T-helper 1 cell treated with Interleukin-12 subunit alpha and Interleukin-12 subunit beta and Interleukin-4 antibody, amounts not matched to agents 30 μg/mL and 1 μg/mL, for 36 hours (primary cell): ENCODE measurements around the gene SCIMP.
A peak's percentile ranks its signal among the peaks of the same experiment; 100 is the strongest.
"Not testable (repeated sequence)": the region's sequence is repeated elsewhere in the genome, so short reads cannot be mapped to it uniquely, and the experiment has no call there.

Source experiments
- H3K27ac Mint-ChIP-seq: one replicate; pipeline ENCODE4 v1.8.0; 2021; ENCODE audit warnings: mild to moderate bottlenecking, mixed read lengths
- H3K27me3 Mint-ChIP-seq: one replicate; pipeline ENCODE4 v1.8.0; 2021; ENCODE audit warnings: low read depth, mixed read lengths
- H3K36me3 Mint-ChIP-seq: one replicate; pipeline ENCODE4 v1.8.0; 2021; ENCODE audit warnings: low read depth, mixed read lengths
- H3K4me1 Mint-ChIP-seq: one replicate; pipeline ENCODE4 v1.8.0; 2021; ENCODE audit warnings: low read depth, mixed read lengths
- H3K4me3 Mint-ChIP-seq: one replicate; pipeline ENCODE4 v1.8.0; 2021; ENCODE audit warnings: mild to moderate bottlenecking, moderate library complexity, mixed read lengths
- H3K9me3 Mint-ChIP-seq: one replicate; pipeline ENCODE4 v1.8.0; 2021; ENCODE audit warnings: mixed read lengths

SCIMP gene

GRCh38 chr17:5249615-5250014 is 15.0 kb upstream of the SCIMP start:
- no peak overlapping the region for H3K27ac Mint-ChIP-seq
- H3K9me3 Mint-ChIP-seq: no peaks in the 10 kb centered on the region
- H3K4me1 Mint-ChIP-seq: peaks cover 3% of the 10 kb centered on the region
- H3K4me3 Mint-ChIP-seq: no peak overlapping the region
- no peaks in the 10 kb centered on the region for H3K27me3 Mint-ChIP-seq
- no peaks in the 10 kb centered on the region for H3K36me3 Mint-ChIP-seq

DNA sequence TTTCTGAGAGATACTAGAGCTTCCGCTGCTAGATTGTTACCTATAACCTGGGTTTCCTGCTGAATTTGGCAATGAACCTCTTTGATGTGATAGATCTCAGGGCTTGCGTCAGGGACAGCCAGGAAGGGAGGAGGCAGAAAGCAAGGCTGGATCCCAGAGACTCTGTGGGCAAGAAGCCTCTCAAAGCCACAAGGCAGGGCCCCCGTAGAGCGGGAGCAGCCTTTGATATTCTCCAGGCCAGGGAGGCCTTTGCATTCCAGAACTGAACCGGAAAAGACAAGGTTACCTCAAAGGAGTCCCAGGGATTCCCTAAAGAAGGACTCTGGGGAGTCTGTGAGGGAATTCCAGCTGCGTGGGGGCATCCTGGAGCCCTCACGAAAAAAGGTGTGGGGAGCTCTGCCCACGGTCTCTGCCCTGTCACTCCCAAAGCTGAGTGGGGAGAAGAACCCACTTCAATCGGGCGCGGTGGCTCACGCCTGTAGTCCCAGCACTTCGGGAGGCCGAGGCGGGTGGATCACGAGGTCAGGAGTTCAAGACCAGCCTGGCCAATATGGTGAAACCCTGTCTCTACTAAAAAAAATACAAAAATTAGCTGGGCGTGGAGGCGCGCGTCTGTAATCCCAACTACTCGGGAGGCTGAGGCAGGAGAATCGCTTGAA is 14.3 kb upstream of the SCIMP start:
- no peak overlapping the region for H3K27ac Mint-ChIP-seq
- H3K36me3 Mint-ChIP-seq: no peaks in the 10 kb centered on the region
- peaks cover 3% of the 10 kb centered on the region for H3K4me1 Mint-ChIP-seq
- no peaks in the 10 kb centered on the region for H3K9me3 Mint-ChIP-seq
- no peak overlapping the region for H3K4me3 Mint-ChIP-seq
- H3K27me3 Mint-ChIP-seq: no peaks in the 10 kb centered on the region

DNA sequence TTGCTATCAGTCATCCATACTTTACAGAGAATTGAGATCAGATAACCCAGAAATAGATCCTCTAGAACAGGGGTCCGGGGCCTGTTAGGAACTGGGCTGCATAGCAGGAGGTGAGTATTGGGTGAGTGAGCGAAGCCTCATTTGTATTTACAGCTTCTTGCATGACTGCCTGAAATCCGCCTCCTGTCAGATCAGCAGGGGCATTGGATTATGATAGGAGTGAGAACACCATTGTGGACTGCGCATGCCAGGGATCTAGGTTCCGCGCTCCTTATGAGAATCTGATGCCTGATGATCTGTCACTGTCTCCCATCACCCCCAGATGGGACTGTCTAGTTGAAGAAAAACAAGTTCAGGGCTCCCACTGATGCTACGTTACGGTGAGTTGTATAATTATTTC is 13.0 kb upstream of the SCIMP start:
- no peak overlapping the region for H3K27ac Mint-ChIP-seq
- H3K4me3 Mint-ChIP-seq: no peak overlapping the region
- H3K9me3 Mint-ChIP-seq: no peaks in the 10 kb centered on the region
- no peaks in the 10 kb centered on the region for H3K27me3 Mint-ChIP-seq
- H3K4me1 Mint-ChIP-seq: peaks cover 9% of the 10 kb centered on the region
- H3K36me3 Mint-ChIP-seq: no peaks in the 10 kb centered on the region

DNA sequence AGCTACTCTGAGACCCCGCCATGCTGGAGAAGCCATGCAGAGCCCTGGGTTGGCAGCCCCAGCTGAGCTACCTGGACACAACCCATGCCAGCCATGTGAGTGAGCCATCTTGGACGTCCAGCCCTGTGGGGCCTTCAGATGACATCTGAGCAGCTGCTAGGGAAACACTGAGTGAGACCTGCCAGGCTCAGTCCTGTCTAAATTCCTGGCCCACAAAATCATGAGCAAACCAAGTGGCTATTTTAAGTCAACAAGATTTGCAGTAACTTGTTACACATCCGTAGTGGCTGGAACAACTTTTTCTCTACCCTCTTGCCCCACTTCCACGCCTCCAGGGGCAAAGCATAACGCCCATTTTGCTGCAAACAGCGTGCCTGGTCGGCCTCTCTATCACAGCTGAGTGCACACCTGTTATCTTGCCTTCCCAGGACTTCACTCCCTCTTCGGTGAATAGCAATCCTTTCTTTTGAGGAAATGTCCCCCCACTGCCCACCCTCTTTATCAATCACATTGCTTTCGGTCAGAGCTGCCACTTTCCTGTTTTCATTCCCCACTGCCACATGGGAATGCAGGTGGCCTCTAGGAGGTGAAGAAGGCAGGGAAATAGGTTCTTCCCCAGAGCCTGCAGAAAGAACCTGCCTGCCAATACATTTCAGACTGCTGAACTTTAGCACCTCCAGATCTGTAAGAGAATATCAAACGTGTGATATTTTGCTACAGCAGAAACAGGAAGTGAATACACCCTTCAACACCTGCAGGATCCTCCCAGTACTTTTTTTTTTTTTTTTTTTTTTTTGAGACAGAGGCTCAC is 7.4 kb upstream of the SCIMP start:
- Mint-ChIP-seq H3K36me3 (peaks cover 2% of the 10 kb centered on the region), H3K27me3 (no peaks in the 10 kb centered on the region), H3K4me3 (peak overlapping the region; percentile 41), H3K4me1 (peaks cover 15% of the 10 kb centered on the region), H3K9me3 (no peaks in the 10 kb centered on the region), H3K27ac (peak overlapping the region; percentile 77)

DNA sequence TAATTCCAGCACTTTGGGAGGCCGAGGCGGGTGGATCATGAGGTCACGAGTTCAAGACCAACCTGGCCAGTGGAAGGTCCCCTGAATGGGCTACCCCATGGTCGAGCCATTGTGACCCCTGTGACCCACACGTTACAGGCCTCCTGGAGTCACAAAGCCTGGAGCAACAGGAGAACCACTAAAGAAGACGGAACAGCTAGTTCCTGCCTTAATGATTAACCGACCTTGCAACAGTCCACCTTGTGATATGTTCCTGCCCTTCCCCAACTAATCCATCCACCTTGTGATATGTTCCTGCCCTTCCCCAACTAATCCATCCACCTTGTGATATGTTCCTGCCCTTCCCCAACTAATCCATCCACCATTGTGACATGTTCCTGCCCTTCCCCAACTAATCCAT is 5.1 kb upstream of the SCIMP start:
- not testable (repeated sequence) for H3K27me3 Mint-ChIP-seq, H3K4me3 Mint-ChIP-seq, H3K36me3 Mint-ChIP-seq, H3K27ac Mint-ChIP-seq, H3K9me3 Mint-ChIP-seq
- H3K4me1 Mint-ChIP-seq: peaks cover 17% of the 10 kb centered on the region

DNA sequence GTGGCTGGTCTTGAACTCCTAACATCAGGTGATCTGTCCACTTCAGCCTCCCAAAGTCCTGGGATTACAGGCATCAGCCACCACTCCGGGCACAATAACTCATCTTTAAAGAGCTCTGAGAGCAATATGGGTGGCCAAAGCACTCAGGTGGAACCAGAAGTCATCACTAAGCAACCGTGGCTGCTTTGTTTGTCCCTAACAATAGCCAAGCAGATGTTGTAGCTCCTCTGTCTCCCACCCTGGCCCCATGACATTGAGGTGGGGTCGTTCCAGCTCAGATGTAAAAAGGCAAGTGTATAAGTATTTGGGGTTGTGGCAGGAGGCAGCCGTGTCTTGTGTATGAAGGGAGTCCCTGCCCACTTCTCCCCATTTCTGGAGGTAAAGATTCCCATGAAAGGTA is 3.7 kb upstream of the SCIMP start:
- no peak overlapping the region for H3K4me3 Mint-ChIP-seq
- H3K4me1 Mint-ChIP-seq: peaks cover 17% of the 10 kb centered on the region
- no peak overlapping the region for H3K27ac Mint-ChIP-seq
- H3K27me3 Mint-ChIP-seq: no peaks in the 10 kb centered on the region
- no peaks in the 10 kb centered on the region for H3K9me3 Mint-ChIP-seq
- peaks cover 2% of the 10 kb centered on the region for H3K36me3 Mint-ChIP-seq

DNA sequence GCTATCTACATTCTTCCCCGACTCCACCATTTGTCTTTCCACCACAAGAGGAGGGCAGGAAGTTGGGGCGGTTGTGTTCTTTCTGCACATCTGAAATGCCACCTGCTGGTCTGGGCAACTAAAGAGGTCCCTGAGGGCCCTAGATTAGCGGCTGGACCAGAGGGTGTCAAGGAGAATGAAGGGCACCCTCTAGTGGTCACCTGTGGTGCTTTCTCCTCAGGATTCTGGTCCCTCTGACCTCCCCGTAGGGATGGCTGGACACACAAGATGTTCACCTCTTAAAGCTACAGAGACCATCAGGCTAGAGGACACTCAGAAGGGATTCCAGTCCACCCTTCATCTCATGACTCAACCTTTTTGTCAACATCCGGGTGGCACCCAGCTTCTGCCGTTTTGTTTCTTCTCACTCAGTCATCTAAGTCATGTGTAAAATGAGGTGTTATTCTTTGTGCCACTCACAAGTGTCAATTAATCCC is 2.9 kb upstream of the SCIMP start:
- H3K4me3 Mint-ChIP-seq: no peak overlapping the region
- peaks cover 12% of the 10 kb centered on the region for H3K4me1 Mint-ChIP-seq

DNA sequence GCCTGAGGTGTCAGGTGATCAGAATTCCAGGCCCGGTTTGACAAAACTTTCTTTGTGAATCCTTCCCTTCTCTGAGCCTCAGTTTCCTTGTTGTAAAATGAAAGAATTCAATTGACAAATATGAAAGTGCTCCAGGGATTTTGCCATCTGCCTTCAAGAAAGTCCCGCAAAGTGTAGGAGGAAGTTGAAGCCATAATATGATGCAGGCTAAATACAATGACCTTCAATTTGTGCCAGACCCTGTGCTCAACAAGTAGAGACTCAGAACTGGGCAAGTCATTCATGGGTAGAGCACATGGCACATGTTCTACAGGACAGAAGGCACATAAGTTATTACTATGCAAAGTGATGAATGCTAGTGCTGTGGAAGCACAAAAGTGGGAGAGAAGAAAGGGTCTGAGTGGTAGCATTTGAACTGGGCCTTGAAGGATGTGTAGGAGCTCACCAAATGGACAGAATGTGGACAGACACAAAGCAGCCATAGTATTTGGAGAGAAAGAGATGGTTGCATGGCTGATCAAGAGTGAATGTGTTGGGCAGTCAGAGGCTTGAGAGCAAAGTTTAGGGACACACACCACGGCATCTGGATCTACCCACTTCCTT is 2.4 kb upstream of the SCIMP start:
- H3K9me3 Mint-ChIP-seq: no peaks in the 10 kb centered on the region
- H3K27me3 Mint-ChIP-seq: no peaks in the 10 kb centered on the region
- no peak overlapping the region for H3K4me3 Mint-ChIP-seq
- H3K27ac Mint-ChIP-seq: peak overlapping the region; percentile 55
- H3K36me3 Mint-ChIP-seq: no peaks in the 10 kb centered on the region
- peaks cover 8% of the 10 kb centered on the region for H3K4me1 Mint-ChIP-seq

More for the DNA sequence above, 2.9 kb upstream of the SCIMP start:
- H3K9me3 Mint-ChIP-seq: no peaks in the 10 kb centered on the region
- no peaks in the 10 kb centered on the region for H3K27me3 Mint-ChIP-seq
- peaks cover 2% of the 10 kb centered on the region for H3K36me3 Mint-ChIP-seq
- H3K27ac Mint-ChIP-seq: no peak overlapping the region

GRCh38 chr17:5233492-5233891 is 1.2 kb downstream of the SCIMP start:
- H3K27me3 Mint-ChIP-seq, H3K9me3 Mint-ChIP-seq, H3K27ac Mint-ChIP-seq, H3K36me3 Mint-ChIP-seq, H3K4me1 Mint-ChIP-seq, H3K4me3 Mint-ChIP-seq: not testable (repeated sequence)

DNA sequence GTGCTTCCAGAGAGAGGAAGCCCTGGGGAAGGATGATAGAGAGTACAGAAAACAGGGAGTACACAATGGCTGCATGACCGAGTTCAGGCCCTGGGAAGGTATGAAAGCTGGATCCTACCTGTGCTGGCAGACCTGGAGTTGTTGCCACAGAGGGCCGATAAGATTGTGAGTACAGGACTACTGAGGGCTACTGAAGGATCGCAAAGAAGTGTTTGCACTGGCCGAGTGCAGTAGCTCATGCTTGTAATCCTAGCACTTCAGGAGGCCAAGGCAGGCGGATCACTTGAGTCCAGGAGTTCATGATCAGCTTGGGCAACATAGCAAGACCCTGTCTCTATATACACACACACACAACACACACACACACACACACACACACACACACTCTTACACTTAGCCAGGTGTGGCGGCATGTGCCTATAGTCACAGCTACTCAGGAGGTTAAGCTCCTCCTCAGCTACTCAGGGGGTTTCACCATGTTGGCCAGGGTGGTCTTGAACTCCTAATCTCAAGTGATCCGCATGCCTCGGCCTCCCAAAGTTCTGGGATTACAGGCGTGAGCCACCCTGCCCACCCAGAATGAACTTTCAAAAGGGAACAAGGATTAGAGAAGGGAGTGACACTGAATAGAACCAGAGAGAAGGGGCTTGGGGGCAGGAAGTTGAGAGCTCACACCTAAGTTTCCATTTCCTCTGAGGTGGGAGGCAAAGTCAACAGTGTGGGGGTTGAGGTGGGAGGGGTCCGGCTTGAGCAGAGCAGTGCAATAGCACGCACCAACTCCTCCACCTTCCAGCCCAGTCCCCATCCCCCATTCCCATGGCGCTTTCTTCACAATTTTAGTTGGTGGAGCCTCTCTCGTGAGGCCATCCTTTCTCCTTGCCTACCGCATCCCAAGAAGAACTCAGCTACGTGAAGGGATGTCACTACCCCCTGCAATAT is 7.5 kb downstream of the SCIMP start:
- Mint-ChIP-seq H3K4me1 (peaks cover 5% of the 10 kb centered on the region), H3K4me3 (no peak overlapping the region), H3K27me3 (no peaks in the 10 kb centered on the region), H3K36me3 (no peaks in the 10 kb centered on the region), H3K27ac (no peak overlapping the region), H3K9me3 (no peaks in the 10 kb centered on the region)

DNA sequence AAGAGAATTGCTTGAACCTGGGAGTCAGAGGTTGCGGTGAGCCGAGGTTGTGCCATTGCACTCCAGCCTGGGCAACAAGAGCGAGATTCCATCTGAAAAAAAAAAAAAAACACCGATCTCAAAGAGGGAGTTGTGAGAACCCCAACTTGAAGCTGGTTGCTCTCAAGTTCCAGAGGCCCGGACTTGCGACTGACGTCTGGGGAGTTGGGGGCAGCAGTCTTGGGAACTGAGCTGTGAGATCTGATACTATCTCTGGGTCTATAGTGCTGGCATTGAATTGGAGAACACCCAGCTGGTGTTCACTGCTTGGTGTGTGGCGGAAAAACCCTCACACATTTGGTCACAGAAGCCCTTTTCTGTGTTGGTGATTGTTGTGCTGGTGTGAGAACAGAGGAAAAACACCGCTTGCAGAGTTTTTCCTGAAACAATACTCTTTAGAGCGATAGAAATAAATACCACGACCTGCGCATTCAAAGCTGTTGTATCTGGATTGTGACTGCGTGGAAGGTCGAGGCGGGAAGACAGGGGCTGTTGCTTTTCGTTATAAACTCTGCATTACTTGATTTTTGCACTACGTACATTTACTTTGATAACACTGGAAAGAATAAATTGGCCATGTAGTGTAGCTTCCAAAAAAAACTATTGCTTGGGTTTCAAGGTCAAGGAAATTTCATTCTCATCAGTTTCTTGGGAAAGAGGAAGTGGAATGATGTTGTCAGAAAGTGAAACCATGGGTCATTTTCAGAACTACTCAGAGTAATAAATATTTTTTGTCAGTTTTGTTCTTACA is 8.8 kb downstream of the SCIMP start:
- Mint-ChIP-seq H3K4me1 (peaks cover 5% of the 10 kb centered on the region), H3K9me3 (no peaks in the 10 kb centered on the region), H3K27me3 (no peaks in the 10 kb centered on the region), H3K36me3 (no peaks in the 10 kb centered on the region), H3K27ac (no peak overlapping the region), H3K4me3 (no peak overlapping the region)

GRCh38 chr17:5221912-5222311 is 12.7 kb downstream of the SCIMP start:
- not testable (repeated sequence) for H3K4me1 Mint-ChIP-seq, H3K27me3 Mint-ChIP-seq, H3K4me3 Mint-ChIP-seq, H3K9me3 Mint-ChIP-seq, H3K36me3 Mint-ChIP-seq, H3K27ac Mint-ChIP-seq

GRCh38 chr17:5220074-5220473 is 14.6 kb downstream of the SCIMP start:
- no peaks in the 10 kb centered on the region for H3K4me1 Mint-ChIP-seq
- H3K36me3 Mint-ChIP-seq: no peaks in the 10 kb centered on the region
- H3K9me3 Mint-ChIP-seq: no peaks in the 10 kb centered on the region
- no peaks in the 10 kb centered on the region for H3K27me3 Mint-ChIP-seq
- no peak overlapping the region for H3K4me3 Mint-ChIP-seq
- no peak overlapping the region for H3K27ac Mint-ChIP-seq

GRCh38 chr17:5219536-5219935 is 15.1 kb downstream of the SCIMP start:
- Mint-ChIP-seq H3K36me3 (no peaks in the 10 kb centered on the region), H3K4me3 (no peak overlapping the region), H3K27me3 (no peaks in the 10 kb centered on the region), H3K9me3 (no peaks in the 10 kb centered on the region), H3K27ac (no peak overlapping the region), H3K4me1 (no peaks in the 10 kb centered on the region)
